Skeletal muscle satellite cell (primary cell): ENCODE data around the gene GALNT18.

Experiments
- H3K27me3 ChIP-seq: 2 replicates; pipeline ENCODE4 v1.7.0; 2013; ENCODE audit warnings: low read length; ENCODE audit not compliant: control insufficient read depth, insufficient read depth
- H3K36me3 ChIP-seq: 2 replicates; pipeline ENCODE4 v1.7.0; 2013; ENCODE audit warnings: mild to moderate bottlenecking, control low read depth, low read length; ENCODE audit not compliant: insufficient read depth
- H3K4me1 ChIP-seq: 2 replicates; pipeline ENCODE4 v1.7.0; 2013; ENCODE audit warnings: low read length; ENCODE audit not compliant: control insufficient read depth, insufficient read depth
- H3K4me2 ChIP-seq: 2 replicates; pipeline ENCODE4 v1.7.0; 2013; ENCODE audit warnings: mild to moderate bottlenecking, low read length
- H3K4me3 ChIP-seq: 2 replicates; pipeline ENCODE4 v1.7.0; 2013; ENCODE audit warnings: low read length
- H3K9ac ChIP-seq: 2 replicates; pipeline ENCODE4 v1.7.0; 2013; ENCODE audit warnings: mild to moderate bottlenecking, low read depth, low read length, moderate library complexity
- H3K9me3 ChIP-seq: replicated peaks from 2 replicates; pipeline ENCODE4 v1.7.0; 2013; ENCODE audit warnings: mild to moderate bottlenecking, control low read depth, low read length

GALNT18 gene

GRCh38 chr11:11584937-11585336, 36.9 kb downstream of the GALNT18 start:
- Histone ChIP-seq H3K27me3 (peaks cover 36% of the 10 kb centered on the region), H3K4me1 (peaks cover 9% of the 10 kb centered on the region), H3K9me3 (no peaks in the 10 kb centered on the region), H3K4me3 (no peak overlapping the region), H3K4me2 (peak overlapping the region; percentile 41), H3K36me3 (no peaks in the 10 kb centered on the region), H3K9ac (no peak overlapping the region)

GRCh38 chr11:11584530-11584810, 37.3 kb downstream of the GALNT18 start:
- Histone ChIP-seq H3K4me1 (peaks cover 9% of the 10 kb centered on the region), H3K4me3 (no peak overlapping the region), H3K9ac (no peak overlapping the region), H3K27me3 (peaks cover 40% of the 10 kb centered on the region), H3K4me2 (peak overlapping the region; percentile 41), H3K36me3 (no peaks in the 10 kb centered on the region), H3K9me3 (no peaks in the 10 kb centered on the region)

GRCh38 chr11:11583801-11584529, 37.8 kb downstream of the GALNT18 start:
- Histone ChIP-seq H3K9ac (no peak overlapping the region), H3K4me3 (no peak overlapping the region), H3K36me3 (no peaks in the 10 kb centered on the region), H3K4me2 (no peak overlapping the region), H3K9me3 (no peaks in the 10 kb centered on the region), H3K27me3 (peaks cover 44% of the 10 kb centered on the region), H3K4me1 (peaks cover 9% of the 10 kb centered on the region)

- H3K36me3 ChIP-seq = no peaks in the 10 kb centered on the region
- no peak overlapping the region for H3K9ac ChIP-seq
- H3K27me3 ChIP-seq = peaks cover 39% of the 10 kb centered on the region
- H3K4me1 ChIP-seq = peaks cover 9% of the 10 kb centered on the region
- H3K4me3 ChIP-seq = no peak overlapping the region
- H3K9me3 ChIP-seq = no peaks in the 10 kb centered on the region
- H3K4me2 ChIP-seq = no peak overlapping the region
These were observed 39.6 kb downstream of the GALNT18 start for GRCh38 chr11:11582011-11582701.

- H3K4me1 ChIP-seq = peaks cover 9% of the 10 kb centered on the region
- H3K4me2 ChIP-seq = no peak overlapping the region
- H3K27me3 ChIP-seq = peaks cover 39% of the 10 kb centered on the region
- no peaks in the 10 kb centered on the region for H3K36me3 ChIP-seq
- no peaks in the 10 kb centered on the region for H3K9me3 ChIP-seq
- H3K4me3 ChIP-seq = no peak overlapping the region
- no peak overlapping the region for H3K9ac ChIP-seq
These were observed 40.3 kb downstream of the GALNT18 start for GRCh38 chr11:11581481-11581880.

GRCh38 chr11:11580841-11581411, 40.9 kb downstream of the GALNT18 start:
- no peaks in the 10 kb centered on the region for H3K9me3 ChIP-seq
- H3K9ac ChIP-seq = no peak overlapping the region
- H3K27me3 ChIP-seq = peaks cover 39% of the 10 kb centered on the region
- no peak overlapping the region for H3K4me2 ChIP-seq
- no peaks in the 10 kb centered on the region for H3K36me3 ChIP-seq
- peaks cover 9% of the 10 kb centered on the region for H3K4me1 ChIP-seq
- H3K4me3 ChIP-seq = no peak overlapping the region

GRCh38 chr11:11580012-11580411, 41.8 kb downstream of the GALNT18 start:
- peaks cover 39% of the 10 kb centered on the region for H3K27me3 ChIP-seq
- H3K36me3 ChIP-seq = no peaks in the 10 kb centered on the region
- no peak overlapping the region for H3K9ac ChIP-seq
- H3K9me3 ChIP-seq = no peaks in the 10 kb centered on the region
- H3K4me3 ChIP-seq = no peak overlapping the region
- H3K4me1 ChIP-seq = peaks cover 9% of the 10 kb centered on the region
- no peak overlapping the region for H3K4me2 ChIP-seq

- peaks cover 45% of the 10 kb centered on the region for H3K27me3 ChIP-seq
These were observed 42.5 kb downstream of the GALNT18 start for GRCh38 chr11:11579012-11579988.

GRCh38 chr11:11577932-11578911, 43.6 kb downstream of the GALNT18 start:
- Histone ChIP-seq H3K4me1 (no peaks in the 10 kb centered on the region), H3K27me3 (peaks cover 44% of the 10 kb centered on the region), H3K9ac (no peak overlapping the region), H3K4me3 (no peak overlapping the region), H3K36me3 (no peaks in the 10 kb centered on the region), H3K4me2 (no peak overlapping the region), H3K9me3 (no peaks in the 10 kb centered on the region)

More at GRCh38 chr11:11579012-11579988, 42.5 kb downstream of the GALNT18 start:
- Histone ChIP-seq H3K4me3 (no peak overlapping the region), H3K9ac (no peak overlapping the region), H3K36me3 (no peaks in the 10 kb centered on the region), H3K4me1 (peaks cover 4% of the 10 kb centered on the region), H3K9me3 (no peaks in the 10 kb centered on the region), H3K4me2 (no peak overlapping the region)

- H3K4me2 ChIP-seq = no peak overlapping the region
- H3K9ac ChIP-seq = no peak overlapping the region
- H3K27me3 ChIP-seq = peaks cover 36% of the 10 kb centered on the region
- no peak overlapping the region for H3K4me3 ChIP-seq
- H3K36me3 ChIP-seq = no peaks in the 10 kb centered on the region
- no peaks in the 10 kb centered on the region for H3K9me3 ChIP-seq
- no peaks in the 10 kb centered on the region for H3K4me1 ChIP-seq
These were observed 44.5 kb downstream of the GALNT18 start for GRCh38 chr11:11577251-11577855.
